Measurements from ENCODE around the gene AFF3. TPM values are rescaled to one million over a fixed set of nuclear protein-coding genes. Genes with fewer than 3 reads are reported as not detected.

Gene AFF3
- total and polyA plus RNA-seq, 8 donors, result 16.4 to 42.0 (median 21.4) TPM

- Histone ChIP-seq H3K27me3 (no peaks in the 10 kb centered on the region), H3K36me3 (no peaks in the 10 kb centered on the region), H3K27ac (no peak overlapping the region), H3K4me1 (no peaks in the 10 kb centered on the region), H3K4me3 (no peak overlapping the region), H3K9me3 (no peaks in the 10 kb centered on the region)
- no peak for TF ChIP-seq CTCF (IDR thresholded peaks at IDR 0.05)
- intact Hi-C loops (cut with DNase I), result no loop called here
- DNase-seq (no peak), ATAC-seq (no peak)
Measured at GRCh38 chr2:99651930-99652670, 490.3 kb downstream of the AFF3 start.

- H3K27ac ChIP-seq, result no peak overlapping the region
- peak; percentile 20 for ATAC-seq
Measured at GRCh38 chr2:99648906-99649789, 493.2 kb downstream of the AFF3 start.

GRCh38 chr2:99648178-99648844, 494.1 kb downstream of the AFF3 start:
- no peak overlapping the region for H3K4me3 ChIP-seq
- H3K4me1 ChIP-seq, result no peaks in the 10 kb centered on the region
- intact Hi-C loops (cut with DNase I), result no loop called here
- DNase-seq, result peak in 1 of 4 donors; percentile 39
- H3K9me3 ChIP-seq, result no peaks in the 10 kb centered on the region
- H3K27ac ChIP-seq, result peak overlapping the region in 1 of 2 donors; percentile 24
- no peaks in the 10 kb centered on the region for H3K36me3 ChIP-seq
- no peaks in the 10 kb centered on the region for H3K27me3 ChIP-seq
- no peak for TF ChIP-seq CTCF (IDR thresholded peaks at IDR 0.05)
- ATAC-seq, result peak; percentile 63

More at GRCh38 chr2:99648906-99649789, 493.2 kb downstream of the AFF3 start:
- Histone ChIP-seq H3K36me3 (no peaks in the 10 kb centered on the region), H3K9me3 (no peaks in the 10 kb centered on the region), H3K27me3 (no peaks in the 10 kb centered on the region), H3K4me3 (no peak overlapping the region), H3K4me1 (no peaks in the 10 kb centered on the region)
- no peak for TF ChIP-seq CTCF (IDR thresholded peaks at IDR 0.05)
- intact Hi-C loops (cut with DNase I), result no loop called here
- no peak for DNase-seq

GRCh38 chr2:99645960-99646359, 496.4 kb downstream of the AFF3 start:
- Histone ChIP-seq H3K27ac (no peak overlapping the region), H3K27me3 (no peaks in the 10 kb centered on the region), H3K9me3 (no peaks in the 10 kb centered on the region), H3K4me1 (no peaks in the 10 kb centered on the region), H3K36me3 (no peaks in the 10 kb centered on the region), H3K4me3 (no peak overlapping the region)
- ATAC-seq (no peak), DNase-seq (no peak)
- no peak for TF ChIP-seq CTCF (IDR thresholded peaks at IDR 0.05)
- intact Hi-C loops (cut with DNase I), result no loop called here

GRCh38 chr2:99644419-99644787, 498.0 kb downstream of the AFF3 start:
- Histone ChIP-seq H3K36me3 (no peaks in the 10 kb centered on the region), H3K27ac (no peak overlapping the region), H3K9me3 (no peaks in the 10 kb centered on the region), H3K27me3 (no peaks in the 10 kb centered on the region), H3K4me3 (no peak overlapping the region), H3K4me1 (no peaks in the 10 kb centered on the region)
- no peak for ATAC-seq
- no peak for TF ChIP-seq CTCF (IDR thresholded peaks at IDR 0.05)
- no peak for DNase-seq
- intact Hi-C loops (cut with DNase I), result no loop called here

Measured in left lung (tissue), 10 donors.